ENCODE results near the gene TRIO.

- TF ChIP-seq CTCF (IDR thresholded peaks at IDR 0.05) (no peak), POLR2A (IDR thresholded peaks at IDR 0.05) (no peak)
Measured at GRCh38 chr5:14509556-14509955, 366.4 kb downstream of the TRIO start.
